ENCODE results near the gene SETBP1. TPM values are rescaled to one million over a fixed set of nuclear protein-coding genes. Genes with fewer than 3 reads are reported as not detected.

SETBP1 gene
- total RNA-seq, 1 donor from 2014 or later = 25.8 TPM

DNA sequence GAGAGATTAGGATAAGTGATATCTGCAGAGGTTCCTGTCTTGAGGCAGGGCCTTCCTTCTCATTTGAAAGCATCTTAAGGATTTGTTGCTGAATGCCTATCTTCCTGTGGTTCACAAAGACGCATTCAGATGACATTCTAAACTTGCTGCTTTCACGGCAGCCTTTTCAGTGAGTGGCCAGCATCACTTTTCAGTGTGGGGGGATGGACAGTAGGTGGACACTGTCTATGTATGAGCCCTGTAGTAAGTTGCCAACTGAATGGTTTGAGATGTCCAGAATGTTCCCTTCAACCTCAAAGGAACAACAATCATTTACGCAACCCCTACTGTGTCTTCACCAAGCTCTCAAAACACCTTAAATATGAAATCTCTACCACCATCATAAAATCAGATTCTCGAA is 46.6 kb downstream of the SETBP1 start:
- Histone ChIP-seq H3K4me1 (peaks cover 67% of the 10 kb centered on the region), H3K36me3 (no peaks in the 10 kb centered on the region), H3K4me3 (no peak overlapping the region), H3K27me3 (ENCODE audit: low read depth) (no peaks in the 10 kb centered on the region), H3K9me3 (no peaks in the 10 kb centered on the region), H3K27ac (no peak overlapping the region)
- intact Hi-C loops (cut with DNase I) = no loop called here
- no peak for DNase-seq
- TF ChIP-seq, protein P1, sequence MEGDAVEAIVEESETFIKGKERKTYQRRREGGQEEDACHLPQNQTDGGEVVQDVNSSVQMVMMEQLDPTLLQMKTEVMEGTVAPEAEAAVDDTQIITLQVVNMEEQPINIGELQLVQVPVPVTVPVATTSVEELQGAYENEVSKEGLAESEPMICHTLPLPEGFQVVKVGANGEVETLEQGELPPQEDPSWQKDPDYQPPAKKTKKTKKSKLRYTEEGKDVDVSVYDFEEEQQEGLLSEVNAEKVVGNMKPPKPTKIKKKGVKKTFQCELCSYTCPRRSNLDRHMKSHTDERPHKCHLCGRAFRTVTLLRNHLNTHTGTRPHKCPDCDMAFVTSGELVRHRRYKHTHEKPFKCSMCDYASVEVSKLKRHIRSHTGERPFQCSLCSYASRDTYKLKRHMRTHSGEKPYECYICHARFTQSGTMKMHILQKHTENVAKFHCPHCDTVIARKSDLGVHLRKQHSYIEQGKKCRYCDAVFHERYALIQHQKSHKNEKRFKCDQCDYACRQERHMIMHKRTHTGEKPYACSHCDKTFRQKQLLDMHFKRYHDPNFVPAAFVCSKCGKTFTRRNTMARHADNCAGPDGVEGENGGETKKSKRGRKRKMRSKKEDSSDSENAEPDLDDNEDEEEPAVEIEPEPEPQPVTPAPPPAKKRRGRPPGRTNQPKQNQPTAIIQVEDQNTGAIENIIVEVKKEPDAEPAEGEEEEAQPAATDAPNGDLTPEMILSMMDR (IDR thresholded peaks at IDR 0.05) = no peak
- ATAC-seq = no peak

DNA sequence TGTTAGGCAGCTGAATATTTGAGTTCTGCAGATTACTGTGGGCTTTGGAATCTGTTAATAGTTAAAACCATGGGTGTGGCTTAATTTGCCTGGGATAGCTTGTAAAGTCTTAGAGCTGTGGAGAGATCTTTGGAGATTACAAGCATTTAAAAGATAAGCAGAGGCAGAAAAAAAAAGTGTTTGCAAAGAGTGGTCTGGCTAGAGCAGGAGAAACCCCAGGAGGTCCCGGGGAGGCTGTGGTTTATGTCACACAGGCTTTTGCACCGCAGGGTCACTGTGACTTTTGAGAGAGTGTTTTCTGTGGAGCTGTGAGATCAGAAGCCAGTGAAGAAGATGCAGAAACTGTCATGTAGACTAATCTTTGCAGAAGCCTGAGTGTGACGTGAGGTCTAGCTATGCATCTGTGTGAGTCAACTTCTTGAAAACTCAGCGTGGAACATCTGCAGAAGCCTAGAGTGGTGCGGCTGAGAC is 49.0 kb downstream of the SETBP1 start:
- H3K9me3 ChIP-seq = no peaks in the 10 kb centered on the region
- intact Hi-C loops (cut with DNase I) = no loop called here
- no peaks in the 10 kb centered on the region for H3K27me3 ChIP-seq (ENCODE audit: low read depth)
- H3K36me3 ChIP-seq = no peaks in the 10 kb centered on the region
- TF ChIP-seq, protein P1 (IDR thresholded peaks at IDR 0.05) = no peak
- H3K4me3 ChIP-seq = no peak overlapping the region
- DNase-seq (no peak), ATAC-seq (peak; percentile 40 to 47)
- peaks cover 62% of the 10 kb centered on the region for H3K4me1 ChIP-seq
- H3K27ac ChIP-seq = no peak overlapping the region

DNA sequence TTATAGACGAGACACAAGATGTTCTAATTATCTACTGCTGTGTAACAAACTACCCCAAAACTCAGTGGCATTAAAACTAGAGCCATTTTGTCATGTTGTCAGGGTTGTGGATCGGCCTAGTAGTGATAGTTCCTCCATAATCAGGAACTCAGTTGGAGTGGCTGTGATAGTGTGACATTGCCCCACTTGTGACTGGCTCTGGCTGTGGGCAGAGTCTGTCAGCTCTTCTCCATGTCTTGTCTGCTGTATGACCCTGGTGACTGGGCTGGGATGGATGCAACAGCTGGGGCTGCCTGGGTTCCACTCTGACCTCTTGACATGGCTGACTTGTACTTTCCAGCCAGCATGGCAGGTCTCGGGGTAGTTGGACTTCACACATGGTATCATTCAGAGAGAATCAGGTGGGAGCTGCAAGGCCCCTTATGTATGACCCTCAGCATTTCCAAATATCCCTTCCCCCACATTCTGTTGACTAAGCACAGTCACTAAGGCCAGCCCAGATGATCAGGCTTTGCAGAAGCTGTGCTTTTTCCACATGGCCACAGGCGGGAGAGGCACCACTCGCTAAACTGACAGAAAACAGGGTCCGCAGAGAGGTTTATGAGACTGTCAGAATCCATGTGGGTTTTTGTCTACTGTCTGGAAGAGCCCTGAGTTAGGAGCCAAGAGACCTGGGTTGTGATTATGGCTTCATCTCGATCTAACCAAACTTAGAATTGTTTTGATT is 50.3 kb downstream of the SETBP1 start:
- no peak for DNase-seq
- no peak overlapping the region for H3K27ac ChIP-seq
- H3K9me3 ChIP-seq = no peaks in the 10 kb centered on the region
- H3K27me3 ChIP-seq (ENCODE audit: low read depth) = no peaks in the 10 kb centered on the region
- no peak for ATAC-seq
- H3K4me3 ChIP-seq = no peak overlapping the region
- TF ChIP-seq, protein P1 (IDR thresholded peaks at IDR 0.05) = no peak
- peaks cover 49% of the 10 kb centered on the region for H3K4me1 ChIP-seq
- intact Hi-C loops (cut with DNase I) = no loop called here
- no peaks in the 10 kb centered on the region for H3K36me3 ChIP-seq

DNA sequence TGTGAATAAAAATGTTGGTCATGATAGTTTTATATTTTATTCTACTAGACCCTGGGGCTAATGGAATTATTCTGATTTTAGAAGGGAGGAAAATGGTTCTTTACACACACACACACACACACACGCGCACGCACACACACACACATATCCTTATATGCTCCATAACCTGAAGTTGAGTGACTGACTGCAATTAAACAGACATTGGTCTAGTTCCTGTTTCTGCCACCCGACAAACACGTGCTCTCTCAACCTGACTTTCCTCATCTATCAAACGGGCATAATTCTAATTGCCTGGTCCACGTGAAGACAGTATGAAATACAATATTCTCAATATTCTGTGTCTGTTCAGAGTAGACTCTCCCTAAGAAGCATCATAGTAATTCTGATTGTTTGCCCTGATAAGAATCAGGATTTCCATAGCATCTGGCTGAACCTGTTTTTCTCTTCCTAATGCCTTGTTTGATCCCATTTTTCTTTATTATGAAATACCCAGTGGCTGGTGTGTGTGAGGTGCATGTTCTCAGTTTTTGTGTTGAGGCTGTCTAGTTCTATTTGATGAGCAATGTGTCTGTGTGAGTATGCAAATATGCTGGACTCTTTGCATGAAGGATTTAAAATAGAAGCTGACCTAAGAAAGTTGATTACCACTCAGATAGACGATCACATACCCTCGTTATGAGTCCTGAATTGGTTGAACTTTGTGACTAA is 51.0 kb downstream of the SETBP1 start:
- no peaks in the 10 kb centered on the region for H3K9me3 ChIP-seq
- no peak overlapping the region for H3K27ac ChIP-seq
- intact Hi-C loops (cut with DNase I) = no loop called here
- no peaks in the 10 kb centered on the region for H3K36me3 ChIP-seq
- H3K4me1 ChIP-seq = peaks cover 42% of the 10 kb centered on the region
- H3K4me3 ChIP-seq = no peak overlapping the region
- DNase-seq = no peak
- no peak for ATAC-seq
- H3K27me3 ChIP-seq (ENCODE audit: low read depth) = no peaks in the 10 kb centered on the region
- TF ChIP-seq, protein P1 (IDR thresholded peaks at IDR 0.05) = no peak

DNA sequence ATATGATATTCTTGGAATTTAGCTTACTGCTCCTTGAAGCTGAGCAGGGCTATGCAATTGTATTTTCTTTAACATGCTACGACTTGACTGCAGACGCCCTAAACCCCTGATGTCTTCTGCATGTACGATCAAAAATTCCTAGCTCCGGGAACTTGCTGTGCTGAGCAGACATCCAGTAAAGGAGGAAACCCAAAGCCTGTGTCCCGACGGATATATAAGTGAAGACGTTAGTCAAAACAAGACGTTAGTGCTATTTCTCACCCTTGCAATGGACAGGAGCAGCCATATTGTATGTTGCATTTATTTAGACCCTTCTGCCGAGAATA is 51.5 kb downstream of the SETBP1 start:
- Histone ChIP-seq H3K36me3 (no peaks in the 10 kb centered on the region), H3K4me3 (no peak overlapping the region), H3K27ac (no peak overlapping the region), H3K27me3 (ENCODE audit: low read depth) (no peaks in the 10 kb centered on the region), H3K4me1 (peaks cover 39% of the 10 kb centered on the region), H3K9me3 (no peaks in the 10 kb centered on the region)
- ATAC-seq (no peak), DNase-seq (no peak)
- intact Hi-C loops (cut with DNase I) = no loop called here
- TF ChIP-seq, protein P1 (IDR thresholded peaks at IDR 0.05) = no peak

Measured in lower lobe of right lung (tissue), 2 donors.